Heart right ventricle (tissue), 16 donors: Measurements from ENCODE around the gene FAM171A1. TPM values are rescaled to one million over a fixed set of nuclear protein-coding genes. Genes with fewer than 3 reads are reported as not detected.

Source experiments
- ATAC-seq, 8 donors: fragments of 200-7000 bp; cut with Tn5 transposase; one replicate each; pipeline ENCODE4 v1.9.1; 2020; ENCODE audit warnings: mild to moderate bottlenecking in 8 of 8, moderate library complexity in 8 of 8, moderate number of reproducible peaks in 1 of 8
- DNase-seq, 2 donors: peaks; one replicate each; pipeline ENCODE4 v3.0.0-alpha.2; 2020
- H3K27ac ChIP-seq, 10 donors: fragments of 200-600 bp; sonication (generic) in 2 of 10; one replicate each; pipeline versions ENCODE4 v1.5.0 to v1.8.0; 2020 to 2022; ENCODE audit warnings: mild to moderate bottlenecking in 3 of 10
- H3K27me3 ChIP-seq, 7 donors: fragments of 200-600 bp; one replicate each; pipeline ENCODE4 v1.8.0; 2021 to 2022; ENCODE audit warnings: mild to moderate bottlenecking in 2 of 7
- H3K36me3 ChIP-seq, 9 donors: fragments of 200-600 bp; sonication (generic) in 1 of 9; one replicate each; pipeline versions ENCODE4 v1.5.0 to v1.8.0; 2020 to 2022; ENCODE audit warnings: mild to moderate bottlenecking in 2 of 9
- H3K4me1 ChIP-seq, 9 donors: fragments of 200-600 bp; sonication (generic) in 1 of 9; one replicate each; pipeline versions ENCODE4 v1.5.0 to v1.8.0; 2020 to 2022; ENCODE audit warnings: mild to moderate bottlenecking in 4 of 9
- H3K4me3 ChIP-seq, 10 donors: fragments of 200-600 bp; sonication (generic) in 2 of 10; one replicate each; pipeline versions ENCODE4 v1.5.0 to v1.8.0; 2020 to 2022; ENCODE audit warnings: mild to moderate bottlenecking in 7 of 10, moderate library complexity in 2 of 10
- H3K9me3 ChIP-seq, 11 donors: fragments of 200-600 bp in 10 of 11; sonication (generic) in 2 of 11; one replicate each; pipeline versions ENCODE4 v1.5.0 to v1.8.0; 2013 to 2022; ENCODE audit warnings: mild to moderate bottlenecking in 2 of 11, control low read depth in 1 of 11, moderate library complexity in 1 of 11
- WGBS, 2 donors: extraction: QIAGEN DNeasy Blood & Tissue Kit; methylation state at CpG; one replicate each; pipeline ENCODE4 v1.1.7; 2013; ENCODE audit warnings: inconsistent platforms in 1 of 2; 5-methylcytosine and 5-hydroxymethylcytosine counted together
- intact Hi-C, 10 donors: fragments of 100-400 bp; cut with DNase I; formaldehyde crosslinking; loops; one replicate each; pipeline versions ENCODE4 v1.11.1 to v1.14.2; 2022
- polyA plus RNA-seq, 2 donors: library from polyadenylated mRNA; stranded (reverse); fragments of 200-250 nt; gene quantifications; one replicate each; pipeline ENCODE4 v1.2.3, GENCODE V29; 2013
- total RNA-seq, 10 donors: library from RNA; stranded (reverse); fragmentation: NEBNext Ultra II Directional in 3 of 10; extraction: Animal tissue kit (Norgen Biotek cat#: 25700) in 3 of 10; gene quantifications; one replicate each; pipeline versions ENCODE4 v1.2.1 to v1.2.4, GENCODE V29; 2021 to 2023
- TF ChIP-seq, protein P1 (sequence below), 9 donors: fragments of 200-600 bp; sonication (generic) in 2 of 9; IDR thresholded peaks; one replicate each; pipeline versions ENCODE4 v1.5.0 to v1.8.0; 2021 to 2022; ENCODE audit warnings: antibody characterized with exemption in 9 of 9, mild to moderate bottlenecking in 5 of 9, moderate library complexity in 1 of 9
- donor health status: Arrhythmogenic right ventricular cardiomyopathy.
- donor health status: ischemic (EF 13 %, LVEDD 7.1; RV severe dilation, severe dysfunction).
- donor health status: healthy with polysubstance abuse.
- donor health status: DM: no; HTN: yes; CAD: no.
- donor health status: DM: no; HTN: no; CAD: no.
- donor health status: ischemic (EF 25% LVEDD 6.9; RV normal size, moderate dysfunction).
- donor health status: ischemic (EF 25% LVEDD 5.7; RV mildly dilated, moderate dysfunction).
- donor health status: healthy.
- donor health status: DM: yes; HTN: yes; CAD: no.
- donor health status: Ischemic cardiomyopathy.
- donor health status: ischemic (EF 35%, LVEDD 5.7; RV mildly dilated, moderate dysfunction).
- donor health status: nonischemic (EF 11% LVEDD 7.7; RV severe dilation, severe dysfunction).
- donor health status: DM: yes; HTN: yes; CAD: no.
- donor health status: PGD.
- donor health status: ischemic (EF 29% LVEDD 5.4; RV normal size, mild dysfunction).
- donor health status: nonischemic (EF 23%, LVEDD 6.1; RV moderate dilation, normal function).

The FAM171A1 gene
- total and polyA plus RNA-seq, 12 donors = 3.5 to 10.5 (median 6.8) TPM

DNA sequence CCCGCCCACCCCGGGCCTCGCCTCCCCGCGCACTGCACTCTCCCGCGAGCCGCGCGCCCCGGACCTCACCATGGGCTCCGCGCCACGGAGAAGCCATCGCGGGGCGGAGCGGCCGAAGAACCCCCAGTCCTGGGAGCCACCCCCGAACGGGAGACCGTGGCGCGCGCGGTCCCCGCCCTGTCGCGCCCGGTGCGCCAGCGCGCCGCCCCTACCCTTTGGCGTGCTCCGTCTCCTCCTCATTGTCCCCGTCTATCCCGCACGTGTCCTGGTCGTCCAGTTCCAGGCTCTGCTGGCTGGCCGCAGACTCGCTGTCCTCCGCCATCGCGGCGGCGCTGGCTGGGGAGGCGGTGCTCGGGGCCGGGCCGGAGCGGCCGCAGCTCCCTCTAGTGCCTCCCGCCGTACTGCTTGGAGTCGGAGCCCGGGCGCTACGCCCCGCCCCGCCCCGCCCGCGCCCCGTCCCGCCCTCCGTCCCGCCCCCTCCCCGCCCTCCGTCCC is 202.8 kb downstream of the FAM171A1 start, which contains the start of gene NMT2:
TSS of gene NMT2 (minus strand) at position 403 of the 495 bp plus-strand sequence. CDS start at position 322, 81 bp downstream.
- intact Hi-C loops = loop anchor here in 3 of 10 donors (1.0 to 10.0 kb wide), 3 partner anchors 64 to 209 kb away; partner anchors contain the start of genes MEIG1 (in 1 of the 3) and RPP38 (in 1 of the 3)
- DNase-seq = peak; percentile 84 to 89

DNA sequence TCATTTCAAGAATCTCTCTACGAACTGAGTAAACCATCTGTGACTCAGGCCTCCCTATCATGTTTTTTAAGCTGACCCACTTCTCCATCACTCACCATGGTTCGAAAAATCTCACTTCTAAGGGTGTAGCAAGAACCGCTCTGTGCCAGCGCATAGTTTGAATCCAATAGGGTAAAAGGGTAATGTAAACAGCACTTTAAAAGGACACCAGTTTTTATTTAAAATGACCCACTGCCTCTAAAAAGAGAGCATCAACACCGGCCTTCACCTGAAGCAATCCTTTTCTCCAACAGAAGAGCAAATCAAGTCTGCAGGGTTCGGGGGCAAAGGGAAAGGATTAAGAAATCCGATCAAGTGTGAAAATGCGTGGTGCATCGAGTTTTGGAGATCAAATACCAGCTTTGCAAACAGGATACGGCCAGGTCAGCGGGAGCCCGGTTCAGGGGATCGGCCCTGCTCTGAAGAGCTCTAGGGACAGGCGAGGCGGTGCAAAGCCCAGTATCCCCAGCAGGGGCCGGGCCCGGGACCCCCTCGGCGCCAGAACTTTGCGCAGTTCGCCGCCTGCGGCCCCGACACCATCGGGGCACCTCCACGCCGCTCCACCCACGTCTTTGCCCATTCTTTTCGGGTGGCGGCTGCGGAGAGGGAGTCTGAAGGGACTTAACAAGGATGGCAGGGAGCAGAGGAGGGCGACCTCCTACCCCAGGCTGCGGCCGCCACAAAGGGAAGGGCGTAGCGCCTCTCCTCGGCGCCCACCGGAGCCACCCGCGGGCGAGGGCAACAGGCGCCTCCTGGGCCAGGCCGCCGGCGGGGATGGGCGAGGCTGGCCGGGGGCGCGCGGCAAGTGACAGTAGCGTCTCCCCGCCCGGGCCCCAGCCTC is 203.4 kb downstream of the FAM171A1 start:
- DNase-seq (peak; percentile 47 to 52), ATAC-seq (peak; percentile 20 to 43 (median 36))
- Histone ChIP-seq H3K27me3 (peaks cover 0 to 15% (median 0%) of the 10 kb centered on the region in 7 donors), H3K4me3 (peak overlapping the region; percentile 72 to 98 (median 88)), H3K4me1 (peaks cover 7 to 48% (median 38%) of the 10 kb centered on the region in 9 donors), H3K36me3 (no peaks in the 10 kb centered on the region), H3K9me3 (no peaks in the 10 kb centered on the region), H3K27ac (peak overlapping the region; percentile 64 to 96 (median 90))
- TF ChIP-seq, protein P1, sequence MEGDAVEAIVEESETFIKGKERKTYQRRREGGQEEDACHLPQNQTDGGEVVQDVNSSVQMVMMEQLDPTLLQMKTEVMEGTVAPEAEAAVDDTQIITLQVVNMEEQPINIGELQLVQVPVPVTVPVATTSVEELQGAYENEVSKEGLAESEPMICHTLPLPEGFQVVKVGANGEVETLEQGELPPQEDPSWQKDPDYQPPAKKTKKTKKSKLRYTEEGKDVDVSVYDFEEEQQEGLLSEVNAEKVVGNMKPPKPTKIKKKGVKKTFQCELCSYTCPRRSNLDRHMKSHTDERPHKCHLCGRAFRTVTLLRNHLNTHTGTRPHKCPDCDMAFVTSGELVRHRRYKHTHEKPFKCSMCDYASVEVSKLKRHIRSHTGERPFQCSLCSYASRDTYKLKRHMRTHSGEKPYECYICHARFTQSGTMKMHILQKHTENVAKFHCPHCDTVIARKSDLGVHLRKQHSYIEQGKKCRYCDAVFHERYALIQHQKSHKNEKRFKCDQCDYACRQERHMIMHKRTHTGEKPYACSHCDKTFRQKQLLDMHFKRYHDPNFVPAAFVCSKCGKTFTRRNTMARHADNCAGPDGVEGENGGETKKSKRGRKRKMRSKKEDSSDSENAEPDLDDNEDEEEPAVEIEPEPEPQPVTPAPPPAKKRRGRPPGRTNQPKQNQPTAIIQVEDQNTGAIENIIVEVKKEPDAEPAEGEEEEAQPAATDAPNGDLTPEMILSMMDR (IDR thresholded peaks at IDR 0.05) = peak; percentile 14 to 61 (median 48)
- intact Hi-C loops = loop anchor here in 3 of 10 donors (1.0 to 10.0 kb wide), 3 partner anchors 63 to 208 kb away; partner anchors contain the start of genes MEIG1 (in 1 of the 3) and RPP38 (in 1 of the 3)
- 2 to 3% methylated on average over 31 to 54 of the region's 54 CpGs for WGBS, 2 donors

More for the DNA sequence above, 202.8 kb downstream of the FAM171A1 start, which contains the start of gene NMT2:
- H3K9me3 ChIP-seq = no peaks in the 10 kb centered on the region
- TF ChIP-seq, protein P1 (IDR thresholded peaks at IDR 0.05) = peak in 8 of 9 donors; percentile 38 to 68 (median 50)
- peak; percentile 85 to 94 (median 88) for ATAC-seq
- peaks cover 0 to 15% (median 0%) of the 10 kb centered on the region in 7 donors for H3K27me3 ChIP-seq
- H3K36me3 ChIP-seq = no peaks in the 10 kb centered on the region
- 0 to 1% methylated on average over 25 to 53 of the region's 70 CpGs for WGBS, 2 donors
- H3K4me3 ChIP-seq = peak within 1 kb of the TSS; percentile 72 to 98 (median 88)
- H3K27ac ChIP-seq = peak within 1 kb of the TSS; percentile 64 to 96 (median 90)
- peaks cover 7 to 43% (median 34%) of the 10 kb centered on the region in 9 donors for H3K4me1 ChIP-seq

DNA sequence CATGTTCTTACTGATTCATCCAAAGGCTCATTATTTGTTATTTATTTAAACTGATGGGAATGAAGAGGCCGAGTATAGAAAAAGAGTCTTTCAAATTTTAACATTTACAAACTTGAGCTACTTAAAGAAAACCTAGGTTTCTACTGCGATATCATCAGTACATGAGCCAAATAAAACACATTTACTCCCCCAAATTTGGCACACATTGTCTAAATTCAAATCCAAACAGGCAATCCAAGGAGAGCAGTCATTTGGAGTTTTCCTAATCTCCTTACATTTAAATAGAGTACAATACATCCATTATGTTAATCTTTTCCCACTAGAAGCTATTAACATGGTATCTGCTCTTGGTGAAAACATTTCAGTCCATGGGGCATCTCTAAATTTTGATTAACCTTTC is 204.8 kb downstream of the FAM171A1 start:
- H3K36me3 ChIP-seq = no peaks in the 10 kb centered on the region
- TF ChIP-seq, protein P1 (IDR thresholded peaks at IDR 0.05) = no peak
- H3K27ac ChIP-seq = peak overlapping the region in 1 of 10 donors; percentile 17
- H3K27me3 ChIP-seq = peaks cover 0 to 15% (median 0%) of the 10 kb centered on the region in 7 donors
- no peak for ATAC-seq
- 43 to 66% methylated on average over 2 of the region's 2 CpGs for WGBS, 2 donors
- peak overlapping the region in 5 of 10 donors; percentile 11 to 92 (median 77) for H3K4me3 ChIP-seq
- H3K4me1 ChIP-seq = peaks cover 7 to 48% (median 38%) of the 10 kb centered on the region in 9 donors
- intact Hi-C loops = loop anchor here in 2 of 10 donors (5.0 to 10.0 kb wide), 2 partner anchors 62 to 69 kb away; partner anchors contain the start of gene RPP38 (in 1 of the 2)
- no peaks in the 10 kb centered on the region for H3K9me3 ChIP-seq
- DNase-seq = no peak
